Karpas-422 (cell line): ENCODE measurements around the gene KIAA0930. TPM values are rescaled to one million over a fixed set of nuclear protein-coding genes. Genes with fewer than 3 reads are reported as not detected.
A peak's percentile ranks its signal among the peaks of the same experiment; 100 is the strongest.

Experiments
- DNase-seq: peaks from one replicate; pipeline ENCODE4 v3.0.0-alpha.2; 2015
- H2AFZ ChIP-seq: fragments of 200-600 bp; sonication (generic); 2 replicates; pipeline ENCODE4 v1.6.1; 2014; ENCODE audit warnings: antibody characterized with exemption, low read length, mixed read lengths
- H3K27ac ChIP-seq: fragments of 200-600 bp; sonication (generic); 2 replicates; pipeline ENCODE4 v1.5.1; 2014; ENCODE audit warnings: mild to moderate bottlenecking, low read length, moderate library complexity
- H3K27me3 ChIP-seq: fragments of 200-600 bp; sonication (generic); 2 replicates; pipeline ENCODE4 v1.6.1; 2014; ENCODE audit warnings: low read length, mixed read lengths
- H3K36me3 ChIP-seq: fragments of 200-600 bp; sonication (generic); 2 replicates; pipeline ENCODE4 v1.6.1; 2014; ENCODE audit warnings: low read length, mixed read lengths; ENCODE audit not compliant: insufficient read depth
- H3K4me1 ChIP-seq: fragments of 200-600 bp; sonication (generic); 2 replicates; pipeline ENCODE4 v1.6.1; 2014; ENCODE audit warnings: mild to moderate bottlenecking, low read length, mixed read lengths
- H3K4me2 ChIP-seq: fragments of 200-600 bp; sonication (generic); 2 replicates; pipeline ENCODE4 v1.6.1; 2014; ENCODE audit warnings: low read length, low read depth, mild to moderate bottlenecking; ENCODE audit not compliant: poor library complexity, severe bottlenecking
- H3K4me3 ChIP-seq: fragments of 200-600 bp; sonication (generic); 2 replicates; pipeline ENCODE4 v1.5.1; 2014; ENCODE audit warnings: mild to moderate bottlenecking, antibody characterized with exemption, low read length, mixed read lengths
- H3K79me2 ChIP-seq: fragments of 200-600 bp; sonication (generic); 2 replicates; pipeline ENCODE4 v1.6.1; 2014; ENCODE audit warnings: mild to moderate bottlenecking, low read length, mixed read lengths
- H3K9ac ChIP-seq: fragments of 200-600 bp; sonication (generic); 2 replicates; pipeline ENCODE4 v1.6.0; 2014; ENCODE audit warnings: low read length
- H3K9me2 ChIP-seq: fragments of 200-600 bp; sonication (generic), shearing (Covaris generic); replicated peaks from 2 replicates; pipeline ENCODE4 v1.6.0; 2014; ENCODE audit warnings: mild to moderate bottlenecking, low read length, moderate library complexity; ENCODE audit not compliant: insufficient read depth
- H3K9me3 ChIP-seq: fragments of 300-700, 200-600 bp; sonication (generic); 2 replicates; pipeline ENCODE4 v1.6.1; 2014; ENCODE audit warnings: low read length, mixed read lengths
- H4K20me1 ChIP-seq: fragments of 200-600 bp; sonication (generic); 2 replicates; pipeline ENCODE4 v1.6.1; 2014; ENCODE audit warnings: mild to moderate bottlenecking, antibody characterized with exemption, low read length, low read depth; ENCODE audit not compliant: insufficient read depth
- total RNA-seq: library from RNA; depleted of rRNA; stranded (reverse); fragments of >200 nt; shearing (Covaris generic); gene quantifications from 2 replicates; pipeline ENCODE4 v1.2.3, GENCODE V29; 2014; ENCODE audit warnings: low replicate concordance

The KIAA0930 gene
- total RNA-seq, 1 experiment from 2014 or later = 19.3 TPM

GRCh38 chr22:45246060-45246985 is 5.6 kb upstream of the KIAA0930 start:
- no peaks in the 10 kb centered on the region for H3K36me3 ChIP-seq
- no peak overlapping the region for H3K4me2 ChIP-seq
- no peak overlapping the region for H3K9ac ChIP-seq
- H3K27ac ChIP-seq = no peak overlapping the region
- no peaks in the 10 kb centered on the region for H3K9me3 ChIP-seq
- H2AFZ ChIP-seq = no peak overlapping the region
- H3K4me1 ChIP-seq = peaks cover 9% of the 10 kb centered on the region
- DNase-seq = no peak
- no peaks in the 10 kb centered on the region for H3K79me2 ChIP-seq
- H3K9me2 ChIP-seq = no peaks in the 10 kb centered on the region
- no peaks in the 10 kb centered on the region for H3K27me3 ChIP-seq
- H3K4me3 ChIP-seq = no peak overlapping the region
- H4K20me1 ChIP-seq = no peaks in the 10 kb centered on the region

DNA sequence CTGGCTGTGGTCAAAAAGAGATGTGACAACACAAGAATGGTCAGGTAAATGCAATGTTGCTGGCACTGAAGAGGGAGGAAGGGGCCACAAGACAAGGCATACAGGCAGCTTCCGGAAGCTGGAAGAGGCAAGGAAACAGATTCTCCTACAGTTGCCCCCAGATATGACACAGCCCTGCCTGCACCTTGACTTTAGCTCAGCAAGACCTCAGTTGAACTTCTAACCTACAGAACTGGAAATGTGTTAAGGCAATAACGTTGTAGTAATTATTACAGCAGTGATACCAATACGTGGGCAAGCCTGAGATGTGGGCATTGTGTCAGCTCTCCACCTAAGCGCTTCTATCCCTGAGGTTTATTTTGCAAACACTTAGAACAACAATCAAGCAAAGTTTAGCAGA is 4.2 kb upstream of the KIAA0930 start:
- Histone ChIP-seq H3K27ac (no peak overlapping the region), H3K4me3 (no peak overlapping the region), H3K79me2 (peaks cover 3% of the 10 kb centered on the region), H3K9me3 (no peaks in the 10 kb centered on the region), H3K4me2 (no peak overlapping the region), H3K27me3 (no peaks in the 10 kb centered on the region), H2AFZ (no peak overlapping the region), H3K36me3 (no peaks in the 10 kb centered on the region), H3K4me1 (peaks cover 18% of the 10 kb centered on the region), H3K9ac (no peak overlapping the region), H3K9me2 (no peaks in the 10 kb centered on the region), H4K20me1 (peaks cover under 1% of the 10 kb centered on the region; the same call in 1 of the 2 replicates)
- no peak for DNase-seq

- no peak for DNase-seq
- H3K27me3 ChIP-seq = no peaks in the 10 kb centered on the region
- peaks cover 27% of the 10 kb centered on the region for H3K4me1 ChIP-seq
- peaks cover 11% of the 10 kb centered on the region; the same call in 1 of the 2 replicates for H4K20me1 ChIP-seq
- H3K4me3 ChIP-seq = no peak overlapping the region
- no peaks in the 10 kb centered on the region for H3K9me2 ChIP-seq
- no peak overlapping the region for H3K4me2 ChIP-seq
- H3K36me3 ChIP-seq = no peaks in the 10 kb centered on the region
- peaks cover 14% of the 10 kb centered on the region for H3K79me2 ChIP-seq
- H3K9me3 ChIP-seq = no peaks in the 10 kb centered on the region
- H3K9ac ChIP-seq = no peak overlapping the region
- H3K27ac ChIP-seq = no peak overlapping the region
- H2AFZ ChIP-seq = no peak overlapping the region
Measured at GRCh38 chr22:45242778-45243191, 2.1 kb upstream of the KIAA0930 start.

GRCh38 chr22:45240104-45240809 is 437 bp downstream of the KIAA0930 start:
- no peaks in the 10 kb centered on the region for H3K36me3 ChIP-seq
- no peaks in the 10 kb centered on the region for H3K9me3 ChIP-seq
- H3K27me3 ChIP-seq = no peaks in the 10 kb centered on the region
- peak overlapping the region; percentile 95 for H3K4me2 ChIP-seq
- no peak overlapping the region for H3K27ac ChIP-seq
- H2AFZ ChIP-seq = no peak overlapping the region
- peaks cover 45% of the 10 kb centered on the region for H3K4me1 ChIP-seq
- H3K79me2 ChIP-seq = peaks cover 14% of the 10 kb centered on the region
- peaks cover 11% of the 10 kb centered on the region; the same call in 1 of the 2 replicates for H4K20me1 ChIP-seq
- peak; percentile 69 for DNase-seq
- peak overlapping the region; percentile 79 for H3K9ac ChIP-seq
- H3K9me2 ChIP-seq = no peaks in the 10 kb centered on the region
- peak overlapping the region; percentile 88 for H3K4me3 ChIP-seq

DNA sequence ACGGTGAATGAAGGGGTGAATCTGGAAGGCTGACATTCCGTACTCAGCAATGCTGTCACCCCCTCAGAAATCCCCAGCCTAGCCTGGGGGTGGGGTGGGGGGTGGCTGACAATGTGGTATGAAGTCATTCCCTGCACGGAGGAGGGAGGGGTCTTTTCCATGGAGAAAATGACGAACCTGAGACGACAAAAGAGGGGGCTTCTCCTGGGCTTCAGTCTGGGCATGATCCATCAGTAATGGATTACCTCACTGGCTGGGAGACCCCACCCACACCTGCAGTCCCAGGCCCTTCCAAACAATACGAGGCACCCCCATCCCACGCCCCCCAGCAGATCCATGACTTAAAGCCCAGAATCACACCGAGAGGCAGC is 1.0 kb downstream of the KIAA0930 start:
- H3K9me2 ChIP-seq = no peaks in the 10 kb centered on the region
- H3K4me1 ChIP-seq = peaks cover 51% of the 10 kb centered on the region
- DNase-seq = no peak
- H3K27ac ChIP-seq = no peak overlapping the region
- H4K20me1 ChIP-seq = peaks cover 11% of the 10 kb centered on the region; the same call in 1 of the 2 replicates
- H3K36me3 ChIP-seq = no peaks in the 10 kb centered on the region
- H3K4me2 ChIP-seq = peak overlapping the region; percentile 95
- peak overlapping the region; percentile 88 for H3K4me3 ChIP-seq
- no peak overlapping the region for H2AFZ ChIP-seq
- H3K79me2 ChIP-seq = peaks cover 18% of the 10 kb centered on the region
- no peaks in the 10 kb centered on the region for H3K9me3 ChIP-seq
- H3K9ac ChIP-seq = peak overlapping the region; percentile 79
- H3K27me3 ChIP-seq = no peaks in the 10 kb centered on the region

- H4K20me1 ChIP-seq = peaks cover 11% of the 10 kb centered on the region; the same call in 1 of the 2 replicates
- H3K9ac ChIP-seq = peak overlapping the region; percentile 79
- H3K9me2 ChIP-seq = no peaks in the 10 kb centered on the region
Measured at GRCh38 chr22:45238957-45239680, 1.6 kb downstream of the KIAA0930 start.

DNA sequence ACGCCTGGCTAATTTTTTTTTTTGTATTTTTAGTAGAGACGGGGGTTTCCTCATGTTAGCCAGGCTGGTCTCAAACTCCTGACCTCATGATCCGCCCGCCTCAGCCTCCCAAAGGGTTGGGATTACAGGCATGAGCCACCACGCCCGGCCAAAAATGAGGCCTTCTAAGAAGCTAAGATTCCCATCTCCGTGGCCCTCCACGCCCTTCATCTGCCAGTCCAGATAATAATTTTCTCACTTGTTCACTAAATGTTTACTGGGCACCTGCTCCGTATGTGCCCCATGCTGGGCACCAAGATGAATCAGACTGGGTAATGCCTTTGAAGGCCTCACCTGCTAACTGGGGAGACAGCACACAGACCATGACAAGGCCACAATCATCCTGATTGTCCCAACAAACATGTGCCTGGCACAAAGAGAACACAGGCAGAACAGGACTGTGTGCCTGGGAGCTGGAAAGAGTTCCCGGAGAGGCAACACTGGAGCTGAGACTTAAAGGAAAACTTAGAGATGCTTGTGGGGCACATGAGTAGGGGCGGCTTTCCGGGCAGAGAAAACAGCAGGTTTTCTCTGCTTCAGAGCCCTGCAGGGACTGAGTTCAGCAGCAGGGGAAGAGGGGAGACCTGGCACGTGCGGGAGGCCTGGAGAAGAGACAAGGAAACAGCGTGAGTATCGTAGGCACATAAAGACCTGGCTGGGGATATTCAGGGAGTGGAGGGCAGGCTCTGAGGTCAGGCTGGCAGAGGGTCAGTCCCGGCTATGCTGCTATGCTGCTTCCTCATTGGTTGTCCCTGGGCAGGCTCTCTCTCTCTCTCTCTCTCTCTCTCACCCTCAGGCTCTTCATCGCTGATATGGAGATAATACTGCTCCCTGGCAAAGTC is 2.4 kb downstream of the KIAA0930 start:
- Histone ChIP-seq H4K20me1 (peaks cover 11% of the 10 kb centered on the region; the same call in 1 of the 2 replicates), H3K4me3 (no peak overlapping the region), H3K36me3 (no peaks in the 10 kb centered on the region), H2AFZ (no peak overlapping the region), H3K9me3 (no peaks in the 10 kb centered on the region), H3K27me3 (no peaks in the 10 kb centered on the region), H3K4me1 (peaks cover 54% of the 10 kb centered on the region), H3K79me2 (peaks cover 29% of the 10 kb centered on the region), H3K27ac (no peak overlapping the region), H3K9ac (no peak overlapping the region), H3K9me2 (no peaks in the 10 kb centered on the region), H3K4me2 (no peak overlapping the region)
- no peak for DNase-seq

More at GRCh38 chr22:45238957-45239680, 1.6 kb downstream of the KIAA0930 start:
- Histone ChIP-seq H3K27ac (no peak overlapping the region), H2AFZ (no peak overlapping the region), H3K4me2 (peak overlapping the region; percentile 95), H3K79me2 (peaks cover 24% of the 10 kb centered on the region), H3K27me3 (no peaks in the 10 kb centered on the region), H3K36me3 (no peaks in the 10 kb centered on the region), H3K9me3 (no peaks in the 10 kb centered on the region), H3K4me3 (peak overlapping the region; percentile 88), H3K4me1 (peaks cover 54% of the 10 kb centered on the region)
- DNase-seq = peak; percentile 48
